ENCODE measurements around the gene C1D. TPM values are rescaled to one million over a fixed set of nuclear protein-coding genes. Genes with fewer than 3 reads are reported as not detected.

C1D gene
- total RNA-seq, 4 donors from 2014 or later, result 40.6 to 67.9 (median 48.2) TPM

GRCh38 chr2:68059784-68060525 is 2.8 kb downstream of the C1D start:
- no peak overlapping the region for H3K4me3 ChIP-seq (replicated peaks in 1 of 3)
- TF ChIP-seq CTCF (IDR thresholded peaks at IDR 0.05) (no peak), POLR2A (IDR thresholded peaks at IDR 0.05) (no peak)
- DNase-seq, result no peak
- H3K27me3 ChIP-seq, result no peaks in the 10 kb centered on the region
- intact Hi-C loops (cut with DNase I), result loop anchor here (5.0 kb wide), 1 partner anchor 97 kb away; the partner anchor contains the start of gene PNO1
- no peaks in the 10 kb centered on the region for H3K9me3 ChIP-seq
- H3K36me3 ChIP-seq, result no peaks in the 10 kb centered on the region
- H3K4me1 ChIP-seq, result peaks cover 12 to 24% of the 10 kb centered on the region in 2 donors
- H3K27ac ChIP-seq, result no peak overlapping the region
- 80 to 84% methylated on average over 12 of the region's 12 CpGs for WGBS, 2 donors

- 93 to 94% methylated on average over 3 of the region's 3 CpGs for WGBS, 2 donors
- no peaks in the 10 kb centered on the region for H3K36me3 ChIP-seq
- intact Hi-C loops (cut with DNase I), result no loop called here
- TF ChIP-seq CTCF (IDR thresholded peaks at IDR 0.05) (no peak), POLR2A (IDR thresholded peaks at IDR 0.05) (no peak)
- DNase-seq, result no peak
- H3K4me1 ChIP-seq, result peaks cover 12 to 20% of the 10 kb centered on the region in 2 donors
- no peaks in the 10 kb centered on the region for H3K27me3 ChIP-seq
- H3K27ac ChIP-seq, result no peak overlapping the region
- H3K9me3 ChIP-seq, result no peaks in the 10 kb centered on the region
- no peak overlapping the region for H3K4me3 ChIP-seq (replicated peaks in 1 of 3)
Measured at GRCh38 chr2:68057658-68058396, 5.0 kb downstream of the C1D start.

GRCh38 chr2:68052717-68053422 is 9.9 kb downstream of the C1D start:
- H3K4me1 ChIP-seq, result no peaks in the 10 kb centered on the region

GRCh38 chr2:68050353-68050752 is 12.5 kb downstream of the C1D start:
- no peak overlapping the region for H3K27ac ChIP-seq
- H3K27me3 ChIP-seq, result no peaks in the 10 kb centered on the region
- H3K4me1 ChIP-seq, result no peaks in the 10 kb centered on the region
- no peaks in the 10 kb centered on the region for H3K36me3 ChIP-seq
- TF ChIP-seq CTCF (IDR thresholded peaks at IDR 0.05) (no peak), POLR2A (IDR thresholded peaks at IDR 0.05) (no peak)
- H3K9me3 ChIP-seq, result no peaks in the 10 kb centered on the region
- intact Hi-C loops (cut with DNase I), result no loop called here
- 91 to 95% methylated on average over 2 of the region's 2 CpGs for WGBS, 2 donors
- no peak for DNase-seq
- no peak overlapping the region for H3K4me3 ChIP-seq (replicated peaks in 1 of 3)

More at GRCh38 chr2:68052717-68053422, 9.9 kb downstream of the C1D start:
- intact Hi-C loops (cut with DNase I), result no loop called here
- no peak for TF ChIP-seq POLR2A (IDR thresholded peaks at IDR 0.05)
- no peak for TF ChIP-seq CTCF (IDR thresholded peaks at IDR 0.05)
- H3K27ac ChIP-seq, result no peak overlapping the region
- no peak overlapping the region for H3K4me3 ChIP-seq (replicated peaks in 1 of 3)
- no peaks in the 10 kb centered on the region for H3K9me3 ChIP-seq
- no peaks in the 10 kb centered on the region for H3K36me3 ChIP-seq
- no peak for DNase-seq
- 83 to 88% methylated on average over 6 of the region's 6 CpGs for WGBS, 2 donors
- H3K27me3 ChIP-seq, result no peaks in the 10 kb centered on the region

Measured in thyroid gland (tissue), 4 donors.